NB4 (cell line): ENCODE results near the gene RTBDN.

Experiments used
- DNase-seq: peaks from one replicate; pipeline ENCODE4 v3.0.0; 2010; ENCODE audit warnings: low read depth
- H3K4me3 ChIP-seq: one replicate; pipeline ENCODE4 v1.5.1; 2011; ENCODE audit warnings: mild to moderate bottlenecking, low read depth, low read length, moderate library complexity
- MYC ChIP-seq: IDR thresholded peaks from 2 replicates; pipeline ENCODE4 v1.6.1; 2011; ENCODE audit warnings: low read depth, low read length
- POLR2A ChIP-seq: IDR thresholded peaks from 2 replicates; pipeline ENCODE4 v1.6.1; 2011; ENCODE audit warnings: mild to moderate bottlenecking; ENCODE audit not compliant: insufficient read length; ENCODE audit errors: extremely low read depth
- TF ChIP-seq, protein P1 (sequence below): IDR thresholded peaks from one replicate; pipeline ENCODE4 v1.5.1; 2012; ENCODE audit warnings: low read depth, low read length
- TF ChIP-seq, protein P2 (sequence below): IDR thresholded peaks from 2 replicates; pipeline ENCODE4 v1.6.1; 2011; ENCODE audit warnings: low read depth, low read length

Gene RTBDN

DNA sequence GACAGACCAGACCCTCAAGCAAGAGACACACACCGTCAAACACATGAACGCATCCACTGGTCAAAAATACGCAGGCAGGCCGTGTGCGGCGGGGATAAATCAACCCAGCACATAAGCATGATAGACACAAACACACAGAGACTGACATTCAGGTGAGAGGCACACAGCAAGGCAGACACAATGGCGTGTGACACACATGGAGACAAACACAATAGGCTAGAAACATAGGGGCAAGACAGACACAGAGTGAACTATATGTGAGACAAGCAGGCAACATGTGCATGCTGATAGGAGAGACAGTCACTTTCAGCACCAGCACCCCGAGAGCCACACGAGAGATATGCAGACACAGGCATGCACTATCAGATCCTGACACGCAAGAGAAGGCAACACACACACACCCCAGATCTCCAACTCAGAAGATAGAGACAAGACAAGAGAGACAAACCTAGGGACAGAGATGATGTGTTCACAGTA lies 49.9 kb downstream of the RTBDN start:
- peak; percentile 29 for DNase-seq
- TF ChIP-seq POLR2A: no peak
- no peak for TF ChIP-seq MYC
- TF ChIP-seq, protein P1, sequence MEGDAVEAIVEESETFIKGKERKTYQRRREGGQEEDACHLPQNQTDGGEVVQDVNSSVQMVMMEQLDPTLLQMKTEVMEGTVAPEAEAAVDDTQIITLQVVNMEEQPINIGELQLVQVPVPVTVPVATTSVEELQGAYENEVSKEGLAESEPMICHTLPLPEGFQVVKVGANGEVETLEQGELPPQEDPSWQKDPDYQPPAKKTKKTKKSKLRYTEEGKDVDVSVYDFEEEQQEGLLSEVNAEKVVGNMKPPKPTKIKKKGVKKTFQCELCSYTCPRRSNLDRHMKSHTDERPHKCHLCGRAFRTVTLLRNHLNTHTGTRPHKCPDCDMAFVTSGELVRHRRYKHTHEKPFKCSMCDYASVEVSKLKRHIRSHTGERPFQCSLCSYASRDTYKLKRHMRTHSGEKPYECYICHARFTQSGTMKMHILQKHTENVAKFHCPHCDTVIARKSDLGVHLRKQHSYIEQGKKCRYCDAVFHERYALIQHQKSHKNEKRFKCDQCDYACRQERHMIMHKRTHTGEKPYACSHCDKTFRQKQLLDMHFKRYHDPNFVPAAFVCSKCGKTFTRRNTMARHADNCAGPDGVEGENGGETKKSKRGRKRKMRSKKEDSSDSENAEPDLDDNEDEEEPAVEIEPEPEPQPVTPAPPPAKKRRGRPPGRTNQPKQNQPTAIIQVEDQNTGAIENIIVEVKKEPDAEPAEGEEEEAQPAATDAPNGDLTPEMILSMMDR: no peak
- TF ChIP-seq, protein P2, sequence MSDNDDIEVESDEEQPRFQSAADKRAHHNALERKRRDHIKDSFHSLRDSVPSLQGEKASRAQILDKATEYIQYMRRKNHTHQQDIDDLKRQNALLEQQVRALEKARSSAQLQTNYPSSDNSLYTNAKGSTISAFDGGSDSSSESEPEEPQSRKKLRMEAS: no peak
- H3K4me3 ChIP-seq: no peak overlapping the region

DNA sequence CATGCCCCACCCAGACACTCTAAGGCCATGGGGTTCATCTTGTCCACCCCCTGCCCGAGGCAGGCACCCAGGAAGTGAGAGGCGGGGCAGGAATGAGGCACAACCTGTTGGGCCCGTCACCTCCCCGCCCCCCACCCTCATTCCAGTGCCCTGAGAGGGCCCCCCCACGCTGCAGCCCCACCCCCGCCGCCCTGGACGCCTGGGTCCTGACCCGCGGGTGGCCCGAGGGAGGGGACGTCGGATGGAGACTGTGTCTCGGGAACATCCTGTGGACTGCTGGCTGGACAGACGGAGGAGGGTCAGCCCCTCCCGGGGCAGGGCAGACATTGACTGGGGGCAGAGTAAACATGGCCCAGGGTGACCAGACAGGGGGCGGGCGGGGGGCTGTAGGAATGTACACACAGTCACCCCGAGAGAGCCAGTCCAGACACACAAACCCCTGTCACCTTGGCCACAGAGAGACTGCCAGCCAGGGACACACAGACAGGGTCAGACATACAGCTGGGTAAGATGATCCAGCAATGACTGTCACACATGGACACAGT lies 50.5 kb downstream of the RTBDN start:
- TF ChIP-seq, protein P1: no peak
- TF ChIP-seq, protein P2: no peak
- H3K4me3 ChIP-seq: peak overlapping the region; percentile 17
- DNase-seq: peak; percentile 23

DNA sequence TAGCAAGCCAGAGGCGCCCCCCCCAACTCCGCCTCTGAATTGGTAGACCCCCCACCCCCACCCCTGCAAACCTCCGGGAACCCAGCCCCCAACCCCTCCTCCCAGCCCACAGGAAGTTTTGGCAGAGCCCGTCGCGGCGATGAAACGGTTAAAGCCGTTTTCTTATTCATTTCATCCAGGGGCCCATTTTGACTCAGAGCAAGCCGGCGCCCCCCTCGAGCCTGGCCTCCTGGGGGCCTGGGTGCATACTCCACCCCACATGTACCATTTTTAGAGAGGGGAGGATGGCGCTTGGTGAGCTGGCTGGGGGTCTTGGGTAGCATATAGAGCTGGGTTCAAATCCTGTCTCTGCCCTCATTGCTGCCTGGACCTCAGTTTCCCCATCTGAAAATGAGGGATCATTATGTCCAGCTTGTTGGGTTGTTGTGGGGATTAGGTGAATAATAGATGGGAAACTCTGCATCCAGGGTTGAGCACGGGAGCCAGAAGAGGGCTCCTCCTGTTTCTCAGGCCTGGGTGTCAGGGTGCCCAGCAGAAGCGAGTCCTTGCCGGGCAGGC lies 51.0 kb downstream of the RTBDN start:
- DNase-seq: peak; percentile 85
- no peak for TF ChIP-seq POLR2A
- no peak for TF ChIP-seq MYC
- TF ChIP-seq, protein P1: no peak
- TF ChIP-seq, protein P2: no peak
- peak overlapping the region; percentile 34 for H3K4me3 ChIP-seq

DNA sequence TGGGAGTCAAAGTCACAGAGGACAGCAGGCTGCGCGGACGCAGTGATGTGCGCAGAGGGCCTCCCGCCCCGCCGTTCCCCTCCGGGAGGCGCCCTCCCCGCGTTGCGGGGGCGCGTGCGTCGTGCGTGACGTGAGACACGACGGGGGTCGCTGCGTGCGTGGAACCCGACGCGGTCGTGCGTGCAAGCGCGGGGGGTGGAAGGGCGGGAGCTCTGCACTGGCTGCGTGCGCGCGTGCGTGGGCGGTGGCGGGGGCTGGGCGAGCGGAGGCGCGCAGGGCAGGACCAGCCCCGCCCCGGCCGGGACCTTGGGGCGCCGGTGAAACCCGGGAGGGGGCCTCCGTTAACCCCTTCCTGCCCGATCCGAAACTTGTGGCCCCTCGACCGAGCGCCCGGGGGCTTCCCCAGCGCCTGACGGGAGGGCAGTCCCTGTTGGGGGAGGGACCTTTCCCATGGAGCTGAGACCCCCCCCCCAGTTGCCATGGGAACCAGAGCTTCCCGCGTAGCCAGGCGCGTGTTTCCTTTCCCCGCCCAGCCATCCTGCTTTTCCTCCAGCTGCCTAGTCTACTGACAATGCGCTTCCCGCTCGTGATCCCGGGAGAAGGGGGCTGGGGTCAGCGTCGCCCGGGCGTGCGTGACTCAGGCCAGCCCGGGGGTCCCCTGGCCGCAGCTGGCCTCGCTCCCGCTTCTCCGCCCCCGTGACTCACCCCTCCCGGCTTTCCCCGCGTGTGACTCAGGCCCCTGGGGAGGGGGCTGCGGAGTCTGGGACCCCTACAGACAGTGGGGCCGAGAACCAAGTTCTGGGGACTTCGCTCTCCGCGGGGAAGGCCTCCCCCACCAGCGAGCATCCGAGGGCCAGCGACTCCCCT lies 51.7 kb downstream of the RTBDN start:
- H3K4me3 ChIP-seq: peak overlapping the region; percentile 34
- TF ChIP-seq, protein P2: peak; percentile 60
- TF ChIP-seq POLR2A (peak; percentile 16), MYC (no peak)
- TF ChIP-seq, protein P1: no peak
- DNase-seq: peak; percentile 80

DNA sequence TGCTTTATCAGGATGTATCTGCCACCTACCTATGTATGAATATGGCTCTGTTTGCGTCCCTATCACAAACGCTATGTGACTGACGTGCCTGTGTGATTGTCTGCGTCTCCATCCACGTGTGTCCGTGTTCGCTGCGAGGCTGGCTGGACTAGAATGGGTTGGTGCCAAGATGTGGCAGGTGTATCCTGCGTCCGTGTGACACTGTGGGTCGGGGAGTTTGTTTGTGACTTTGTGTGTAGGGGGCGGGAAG lies 52.3 kb downstream of the RTBDN start:
- DNase-seq: no peak
- TF ChIP-seq POLR2A: no peak
- TF ChIP-seq, protein P1: no peak
- TF ChIP-seq MYC: no peak
- TF ChIP-seq, protein P2: no peak

More for the DNA sequence above, 52.3 kb downstream of the RTBDN start:
- H3K4me3 ChIP-seq: peak overlapping the region; percentile 29
